Prostate gland (tissue), 2 donors: ENCODE results near the gene TRAF3. TPM values are rescaled to one million over a fixed set of nuclear protein-coding genes. Genes with fewer than 3 reads are reported as not detected.

Source experiments
- DNase-seq: peaks from one replicate; pipeline ENCODE4 v3.0.0-alpha.2; 2019; ENCODE audit warnings: low spot score
- H3K27ac ChIP-seq, 2 donors: fragments of 200-600 bp; sonication (generic); 2 replicates each; pipeline ENCODE4 v1.5.1; 2017 to 2019
- H3K27me3 ChIP-seq: fragments of 200-600 bp; sonication (generic); replicated peaks from 2 replicates; pipeline ENCODE4 v1.5.1; 2019; ENCODE audit not compliant: insufficient read depth
- H3K36me3 ChIP-seq, 2 donors: fragments of 200-600 bp; sonication (generic); 1 replicate in 1 of 2; 2 replicates in 1 of 2; pipeline versions ENCODE4 v1.5.1 to v1.8.1; 2017 to 2019
- H3K4me1 ChIP-seq: fragments of 200-600 bp; sonication (generic); replicated peaks from 2 replicates; pipeline ENCODE4 v1.5.1; 2019
- H3K4me3 ChIP-seq, 2 donors: fragments of 200-600 bp; sonication (generic); 2 replicates each; pipeline ENCODE4 v1.5.1; 2017 to 2019
- H3K9me3 ChIP-seq: fragments of 200-600 bp; sonication (generic); 2 replicates; pipeline ENCODE4 v1.5.1; 2017
- POLR2A ChIP-seq: fragments of 450-650 bp; IDR thresholded peaks from one replicate; pipeline ENCODE4 v1.6.1; 2016; ENCODE audit warnings: antibody characterized with exemption, mild to moderate bottlenecking
- POLR2AphosphoS5 ChIP-seq: sonication (generic); formaldehyde crosslinking; IDR thresholded peaks from one replicate; pipeline ENCODE4 v1.6.1; 2017; ENCODE audit warnings: antibody characterized with exemption
- WGBS: methylation state at CpG from one replicate; pipeline ENCODE4 v1.1.5; 2018; 5-methylcytosine and 5-hydroxymethylcytosine counted together
- intact Hi-C: fragments of 100-400 bp; cut with DNase I; formaldehyde crosslinking; loops from one replicate; pipeline ENCODE4 v1.14.2; 2022
- total RNA-seq, 2 donors: library from RNA; depleted of rRNA; stranded (reverse); fragments of >200 nt; gene quantifications; one replicate each; pipeline ENCODE4 v1.1.0, GENCODE V29; 2016
- TF ChIP-seq, protein P1 (sequence below), 4 experiments: fragments of 200-600 bp in 2 of 4; fragments of 450-650 bp in 2 of 4; sonication (generic) in 2 of 4; IDR thresholded peaks; 1 replicate in 3 of 4; 2 replicates in 1 of 4; pipeline ENCODE4 v1.5.1; 2016 to 2019; ENCODE audit warnings: antibody characterized with exemption in 4 of 4, mild to moderate bottlenecking in 2 of 4, moderate library complexity in 2 of 4

The TRAF3 gene
- total RNA-seq, 2 donors from 2014 or later = 8.3 to 22.0 TPM

DNA sequence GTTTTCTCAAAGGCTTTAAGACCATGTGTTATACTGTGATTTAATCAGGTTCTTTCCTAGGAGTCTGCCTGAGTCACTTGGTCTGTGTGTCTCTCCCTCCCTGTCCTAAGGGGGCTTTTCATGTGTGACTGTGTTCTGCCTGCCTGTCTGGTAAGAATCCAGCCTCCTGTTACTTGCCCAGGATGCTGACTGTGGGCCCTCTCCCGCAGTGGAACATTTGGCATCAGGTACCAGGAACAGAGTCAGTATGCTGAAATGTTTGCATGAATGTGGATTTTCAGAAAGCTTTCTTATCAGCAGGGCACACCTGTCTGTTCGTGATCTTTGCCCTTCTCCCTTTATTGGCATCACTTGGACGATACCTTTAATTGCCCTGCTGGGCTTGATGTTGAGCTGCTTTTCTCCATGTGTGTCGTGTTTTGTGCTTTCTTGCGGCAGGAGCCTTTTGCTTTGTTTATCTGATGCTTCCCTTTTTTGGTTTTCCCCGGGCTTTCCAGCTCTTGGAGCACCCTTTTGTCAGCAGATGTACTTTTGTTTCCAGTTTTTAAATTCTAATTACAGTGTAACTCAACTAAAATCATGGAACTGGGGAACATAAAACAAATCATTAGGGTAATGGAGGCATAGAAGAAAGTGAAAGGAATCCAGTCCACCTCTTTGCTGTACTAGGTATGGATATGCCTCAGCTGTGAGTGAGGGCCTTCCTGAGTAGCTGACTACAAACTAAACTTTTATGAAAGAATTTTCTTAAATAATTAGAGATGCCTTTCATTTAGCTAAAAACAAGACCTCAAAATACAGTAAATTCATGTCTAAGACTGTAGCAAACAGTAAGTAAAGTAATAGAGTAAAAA lies 72.5 kb downstream of the TRAF3 start:
- no peak for DNase-seq

DNA sequence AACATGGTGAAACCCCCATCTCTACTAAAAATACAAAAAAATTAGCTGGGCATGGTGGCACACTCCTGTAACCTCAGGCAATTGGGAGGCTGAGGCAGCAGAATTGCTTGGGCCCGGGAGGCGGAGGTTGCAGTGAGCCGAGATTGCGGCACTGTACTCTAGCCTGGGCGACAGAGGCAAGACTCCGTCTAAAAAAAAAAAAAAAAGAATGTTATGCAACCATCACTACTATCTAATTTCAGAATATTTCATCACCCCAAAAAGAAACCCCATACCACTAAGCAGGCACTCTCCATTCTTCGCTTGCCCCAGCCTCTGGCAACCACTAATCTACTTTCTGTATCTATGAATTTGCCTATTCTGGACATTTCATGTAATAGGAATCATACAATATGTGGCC lies 76.4 kb downstream of the TRAF3 start:
- H3K4me1 ChIP-seq = no peaks in the 10 kb centered on the region
- H3K9me3 ChIP-seq = no peaks in the 10 kb centered on the region
- no peaks in the 10 kb centered on the region for H3K36me3 ChIP-seq
- no peak for DNase-seq
- TF ChIP-seq POLR2AphosphoS5 (no peak), POLR2A (no peak)
- TF ChIP-seq, protein P1, sequence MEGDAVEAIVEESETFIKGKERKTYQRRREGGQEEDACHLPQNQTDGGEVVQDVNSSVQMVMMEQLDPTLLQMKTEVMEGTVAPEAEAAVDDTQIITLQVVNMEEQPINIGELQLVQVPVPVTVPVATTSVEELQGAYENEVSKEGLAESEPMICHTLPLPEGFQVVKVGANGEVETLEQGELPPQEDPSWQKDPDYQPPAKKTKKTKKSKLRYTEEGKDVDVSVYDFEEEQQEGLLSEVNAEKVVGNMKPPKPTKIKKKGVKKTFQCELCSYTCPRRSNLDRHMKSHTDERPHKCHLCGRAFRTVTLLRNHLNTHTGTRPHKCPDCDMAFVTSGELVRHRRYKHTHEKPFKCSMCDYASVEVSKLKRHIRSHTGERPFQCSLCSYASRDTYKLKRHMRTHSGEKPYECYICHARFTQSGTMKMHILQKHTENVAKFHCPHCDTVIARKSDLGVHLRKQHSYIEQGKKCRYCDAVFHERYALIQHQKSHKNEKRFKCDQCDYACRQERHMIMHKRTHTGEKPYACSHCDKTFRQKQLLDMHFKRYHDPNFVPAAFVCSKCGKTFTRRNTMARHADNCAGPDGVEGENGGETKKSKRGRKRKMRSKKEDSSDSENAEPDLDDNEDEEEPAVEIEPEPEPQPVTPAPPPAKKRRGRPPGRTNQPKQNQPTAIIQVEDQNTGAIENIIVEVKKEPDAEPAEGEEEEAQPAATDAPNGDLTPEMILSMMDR (IDR thresholded peaks at IDR 0.05) = no peak
- 80% methylated on average over 7 of the region's 7 CpGs for WGBS
- H3K4me3 ChIP-seq = no peak overlapping the region
- intact Hi-C loops = no loop called here
- H3K27ac ChIP-seq = no peak overlapping the region
- no peaks in the 10 kb centered on the region for H3K27me3 ChIP-seq

More for the DNA sequence above, 72.5 kb downstream of the TRAF3 start:
- H3K36me3 ChIP-seq = no peaks in the 10 kb centered on the region
- 24% methylated on average over 6 of the region's 6 CpGs for WGBS
- intact Hi-C loops = no loop called here
- TF ChIP-seq POLR2A (no peak), POLR2AphosphoS5 (no peak)
- TF ChIP-seq, protein P1 (IDR thresholded peaks at IDR 0.05) = no peak
- H3K9me3 ChIP-seq = no peaks in the 10 kb centered on the region
- H3K27me3 ChIP-seq = no peaks in the 10 kb centered on the region
- H3K4me1 ChIP-seq = no peaks in the 10 kb centered on the region
- no peak overlapping the region for H3K4me3 ChIP-seq
- H3K27ac ChIP-seq = peak overlapping the region in 1 of 2 donors; percentile 34

DNA sequence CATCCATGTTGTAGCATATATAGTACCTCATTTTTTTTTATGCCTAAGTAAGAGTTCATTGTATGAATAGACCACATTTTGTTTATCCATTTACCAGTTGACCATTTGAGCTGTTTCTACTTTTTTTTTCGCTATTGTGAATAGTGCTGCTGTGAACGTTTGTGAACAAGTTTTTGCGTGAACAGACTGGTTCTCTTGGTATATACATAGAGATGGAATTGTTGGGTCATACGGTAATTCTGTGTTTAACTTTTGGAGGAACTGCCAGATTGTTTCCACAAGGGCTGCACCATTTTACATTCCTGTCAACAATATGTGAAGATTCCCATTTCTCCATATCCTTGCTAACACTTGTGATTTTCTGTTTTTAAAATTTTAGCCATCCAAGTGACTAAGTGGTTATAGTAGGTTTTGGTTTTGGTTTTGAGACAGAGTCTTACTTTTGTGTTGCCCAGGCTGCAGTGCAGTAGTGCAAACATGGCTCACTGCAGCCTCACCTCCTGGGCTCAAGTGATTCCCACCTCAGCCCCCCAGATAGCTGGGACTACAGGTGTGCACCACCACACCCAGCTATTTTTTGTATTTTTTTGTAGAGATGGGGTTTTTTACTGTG lies 76.9 kb downstream of the TRAF3 start:
- WGBS = 78% methylated on average over 4 of the region's 4 CpGs
- DNase-seq = no peak
- H3K4me1 ChIP-seq = no peaks in the 10 kb centered on the region
- H3K9me3 ChIP-seq = no peaks in the 10 kb centered on the region
- no peak for TF ChIP-seq POLR2AphosphoS5
- TF ChIP-seq, protein P1 (IDR thresholded peaks at IDR 0.05) = no peak
- no peak for TF ChIP-seq POLR2A
- no peak overlapping the region for H3K4me3 ChIP-seq
- H3K27me3 ChIP-seq = no peaks in the 10 kb centered on the region
- H3K36me3 ChIP-seq = no peaks in the 10 kb centered on the region
- intact Hi-C loops = no loop called here
- no peak overlapping the region for H3K27ac ChIP-seq

DNA sequence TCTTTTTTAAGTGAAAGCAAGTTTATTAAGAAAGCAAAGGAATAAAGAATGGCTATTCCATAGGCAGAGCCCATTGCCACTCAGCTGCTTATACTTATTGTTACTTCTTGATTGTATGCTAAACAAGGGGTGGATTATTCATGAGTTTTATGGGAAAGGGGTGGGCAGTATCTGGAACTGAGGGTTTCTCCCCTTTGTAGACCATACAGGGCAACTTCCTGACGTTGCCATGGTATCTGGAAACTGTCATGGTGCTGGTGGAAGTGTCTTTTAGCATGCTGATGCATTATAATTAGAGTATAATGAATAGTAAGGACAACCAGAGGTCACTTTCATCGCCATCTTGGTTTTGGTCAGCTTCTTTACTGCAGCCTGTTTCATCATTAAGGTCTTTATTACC lies 78.9 kb downstream of the TRAF3 start:
- Histone ChIP-seq H3K4me1 (no peaks in the 10 kb centered on the region), H3K27ac (no peak overlapping the region), H3K4me3 (no peak overlapping the region), H3K9me3 (no peaks in the 10 kb centered on the region), H3K27me3 (no peaks in the 10 kb centered on the region), H3K36me3 (no peaks in the 10 kb centered on the region)
- intact Hi-C loops = no loop called here
- TF ChIP-seq, protein P1 (IDR thresholded peaks at IDR 0.05) = no peak
- no peak for TF ChIP-seq POLR2AphosphoS5
- no peak for TF ChIP-seq POLR2A
- no peak for DNase-seq
- 96% methylated on average over 2 of the region's 2 CpGs for WGBS
